ENCODE results near the gene TRPM3. TPM values are rescaled to one million over a fixed set of nuclear protein-coding genes. Genes with fewer than 3 reads are reported as not detected.

TRPM3 gene
- total RNA-seq, 4 donors from 2014 or later, result 0.11 to 1.3 (median 0.21) TPM

GRCh38 chr9:70986984-70987383, 134.4 kb downstream of the TRPM3 start:
- DNase-seq (ENCODE audit: low spot score in 2 of 2), result no peak
- WGBS, result 95% methylated on average over 2 of the region's 2 CpGs
- no peaks in the 10 kb centered on the region for H3K27me3 ChIP-seq
- no peak overlapping the region for H3K27ac ChIP-seq
- H3K36me3 ChIP-seq, result no peaks in the 10 kb centered on the region
- H3K9me3 ChIP-seq, result no peaks in the 10 kb centered on the region
- no peaks in the 10 kb centered on the region for H3K4me1 ChIP-seq
- no peak overlapping the region for H3K4me3 ChIP-seq
- TF ChIP-seq EP300 (IDR thresholded peaks at IDR 0.05), result no peak
- no peak for TF ChIP-seq POLR2A (IDR thresholded peaks at IDR 0.05)
- no peak for TF ChIP-seq CTCF (IDR thresholded peaks at IDR 0.05)
- TF ChIP-seq POLR2AphosphoS5 (IDR thresholded peaks at IDR 0.05), result no peak

GRCh38 chr9:70983723-70984295, 137.6 kb downstream of the TRPM3 start:
- H3K27ac ChIP-seq, result no peak overlapping the region
- H3K36me3 ChIP-seq, result no peaks in the 10 kb centered on the region
- no peaks in the 10 kb centered on the region for H3K27me3 ChIP-seq
- H3K4me1 ChIP-seq, result no peaks in the 10 kb centered on the region
- no peak for TF ChIP-seq EP300 (IDR thresholded peaks at IDR 0.05)
- no peak for TF ChIP-seq POLR2AphosphoS5 (IDR thresholded peaks at IDR 0.05)
- no peak for TF ChIP-seq CTCF (IDR thresholded peaks at IDR 0.05)
- no peak for TF ChIP-seq POLR2A (IDR thresholded peaks at IDR 0.05)
- H3K4me3 ChIP-seq, result no peak overlapping the region
- no peak for DNase-seq (ENCODE audit: low spot score in 2 of 2)
- 76% methylated on average over 1 of the region's 1 CpG for WGBS
- no peaks in the 10 kb centered on the region for H3K9me3 ChIP-seq

GRCh38 chr9:70981312-70981711, 140.1 kb downstream of the TRPM3 start:
- H3K4me1 ChIP-seq, result no peaks in the 10 kb centered on the region
- no peak overlapping the region for H3K4me3 ChIP-seq
- no peak for DNase-seq (ENCODE audit: low spot score in 2 of 2)
- no peaks in the 10 kb centered on the region for H3K9me3 ChIP-seq
- H3K27ac ChIP-seq, result no peak overlapping the region
- no peaks in the 10 kb centered on the region for H3K36me3 ChIP-seq
- no peaks in the 10 kb centered on the region for H3K27me3 ChIP-seq
- WGBS, result 53% methylated on average over 1 of the region's 1 CpG
- TF ChIP-seq EP300 (IDR thresholded peaks at IDR 0.05), result no peak
- no peak for TF ChIP-seq POLR2A (IDR thresholded peaks at IDR 0.05)
- no peak for TF ChIP-seq POLR2AphosphoS5 (IDR thresholded peaks at IDR 0.05)
- no peak for TF ChIP-seq CTCF (IDR thresholded peaks at IDR 0.05)

GRCh38 chr9:70979966-70980365, 141.5 kb downstream of the TRPM3 start:
- Histone ChIP-seq H3K4me1 (no peaks in the 10 kb centered on the region), H3K27ac (no peak overlapping the region), H3K9me3 (no peaks in the 10 kb centered on the region), H3K27me3 (no peaks in the 10 kb centered on the region), H3K36me3 (no peaks in the 10 kb centered on the region), H3K4me3 (no peak overlapping the region)
- DNase-seq (ENCODE audit: low spot score in 2 of 2), result no peak
- 52% methylated on average over 4 of the region's 4 CpGs for WGBS
- TF ChIP-seq EP300 (IDR thresholded peaks at IDR 0.05) (no peak), CTCF (IDR thresholded peaks at IDR 0.05) (no peak), POLR2AphosphoS5 (IDR thresholded peaks at IDR 0.05) (no peak), POLR2A (IDR thresholded peaks at IDR 0.05) (no peak)

GRCh38 chr9:70978085-70978484, 143.3 kb downstream of the TRPM3 start:
- 60% methylated on average over 3 of the region's 3 CpGs for WGBS
- no peak for DNase-seq (ENCODE audit: low spot score in 2 of 2)
- TF ChIP-seq CTCF (IDR thresholded peaks at IDR 0.05) (no peak), POLR2A (IDR thresholded peaks at IDR 0.05) (no peak), EP300 (IDR thresholded peaks at IDR 0.05) (no peak), POLR2AphosphoS5 (IDR thresholded peaks at IDR 0.05) (no peak)

More at GRCh38 chr9:70978085-70978484, 143.3 kb downstream of the TRPM3 start:
- Histone ChIP-seq H3K9me3 (no peaks in the 10 kb centered on the region), H3K36me3 (no peaks in the 10 kb centered on the region), H3K27me3 (no peaks in the 10 kb centered on the region), H3K4me3 (no peak overlapping the region), H3K4me1 (no peaks in the 10 kb centered on the region), H3K27ac (no peak overlapping the region)
